ENCODE measurements around the gene PSPN.
A peak's percentile ranks its signal among the peaks of the same experiment; 100 is the strongest.
"Not testable (repeated sequence)": the region's sequence is repeated elsewhere in the genome, so short reads cannot be mapped to it uniquely, and the experiment has no call there.

PSPN gene

GRCh38 chr19:6373096-6373812 is 2.5 kb downstream of the PSPN start:
- peak; percentile 99 for DNase-seq
- H3K9me3 ChIP-seq: no peaks in the 10 kb centered on the region
- no peaks in the 10 kb centered on the region for H3K27me3 ChIP-seq
- H3K36me3 ChIP-seq: peaks cover 9 to 32% (median 12%) of the 10 kb centered on the region in 3 donors
- H3K4me1 ChIP-seq: peaks cover 0 to 28% (median 22%) of the 10 kb centered on the region in 4 donors
- intact Hi-C loops (cut with DNase I; ENCODE audit: low total_unique reads): loop anchor here (2.0 to 10.0 kb wide), 2 partner anchors 52 to 362 kb away; partner anchors contain the start of genes GPR108, KHSRP and TRIP10
- TF ChIP-seq CTCF (IDR thresholded peaks at IDR 0.05): no peak
- peak overlapping the region; percentile 76 to 88 for H3K4me3 ChIP-seq
- H3K27ac ChIP-seq: peak overlapping the region; percentile 95 to 99

GRCh38 chr19:6372594-6373095 is 3.1 kb downstream of the PSPN start, which contains the start of gene ALKBH7:
Gene ALKBH7, plus strand, starts transcription at chr19:6372794. Its CDS starts 27 bp downstream, at chr19:6372821.
- peak; percentile 100 for DNase-seq
- intact Hi-C loops (cut with DNase I; ENCODE audit: low total_unique reads): loop anchor here (2.0 to 10.0 kb wide), 2 partner anchors 52 to 362 kb away; partner anchors contain the start of genes GPR108, KHSRP and TRIP10
- peaks cover 15 to 38% (median 18%) of the 10 kb centered on the region in 3 donors for H3K36me3 ChIP-seq
- TF ChIP-seq CTCF (IDR thresholded peaks at IDR 0.05): no peak
- H3K27ac ChIP-seq: peak within 1 kb of the TSS; percentile 95 to 99
- H3K27me3 ChIP-seq: no peaks in the 10 kb centered on the region
- no peaks in the 10 kb centered on the region for H3K9me3 ChIP-seq
- H3K4me1 ChIP-seq: peaks cover 0 to 23% (median 16%) of the 10 kb centered on the region in 4 donors
- H3K4me3 ChIP-seq: peak within 1 kb of the TSS; percentile 76 to 88

- H3K27me3 ChIP-seq: no peaks in the 10 kb centered on the region
- DNase-seq: no peak
- peaks cover 0 to 13% (median 9%) of the 10 kb centered on the region in 4 donors for H3K4me1 ChIP-seq
- intact Hi-C loops (cut with DNase I; ENCODE audit: low total_unique reads): no loop called here
- no peak overlapping the region for H3K4me3 ChIP-seq
- no peak overlapping the region for H3K27ac ChIP-seq
- H3K9me3 ChIP-seq: no peaks in the 10 kb centered on the region
- H3K36me3 ChIP-seq: peaks cover 48 to 60% (median 54%) of the 10 kb centered on the region in 3 donors
- no peak for TF ChIP-seq CTCF (IDR thresholded peaks at IDR 0.05)
Observed at GRCh38 chr19:6364353-6364752, 11.4 kb downstream of the PSPN start.

- H3K36me3 ChIP-seq: peaks cover 34 to 40% (median 34%) of the 10 kb centered on the region in 3 donors
Observed at GRCh38 chr19:6362351-6362801, 13.4 kb downstream of the PSPN start.

GRCh38 chr19:6362027-6362350 is 13.7 kb downstream of the PSPN start:
- Histone ChIP-seq H3K4me3 (peak overlapping the region; percentile 76 to 98), H3K4me1 (peaks cover 0 to 13% (median 9%) of the 10 kb centered on the region in 4 donors), H3K27me3 (no peaks in the 10 kb centered on the region), H3K27ac (peak overlapping the region; percentile 83 to 97), H3K36me3 (peaks cover 30 to 36% (median 31%) of the 10 kb centered on the region in 3 donors), H3K9me3 (no peaks in the 10 kb centered on the region)
- no peak for DNase-seq
- intact Hi-C loops (cut with DNase I; ENCODE audit: low total_unique reads): no loop called here
- no peak for TF ChIP-seq CTCF (IDR thresholded peaks at IDR 0.05)

More at GRCh38 chr19:6362351-6362801, 13.4 kb downstream of the PSPN start:
- intact Hi-C loops (cut with DNase I; ENCODE audit: low total_unique reads): no loop called here
- peaks cover 0 to 13% (median 9%) of the 10 kb centered on the region in 4 donors for H3K4me1 ChIP-seq
- peak overlapping the region; percentile 83 to 97 for H3K27ac ChIP-seq
- TF ChIP-seq CTCF (IDR thresholded peaks at IDR 0.05): no peak
- DNase-seq: no peak
- H3K9me3 ChIP-seq: no peaks in the 10 kb centered on the region
- no peaks in the 10 kb centered on the region for H3K27me3 ChIP-seq
- H3K4me3 ChIP-seq: peak overlapping the region; percentile 76 to 98

- H3K9me3 ChIP-seq; H3K27me3 ChIP-seq; DNase-seq; intact Hi-C loops (cut with DNase I; ENCODE audit: low total_unique reads): not testable (repeated sequence)
- Histone ChIP-seq H3K27ac (peak overlapping the region; percentile 83 to 97), H3K4me3 (peak overlapping the region; percentile 76 to 98), H3K4me1 (peaks cover 0 to 13% (median 9%) of the 10 kb centered on the region in 4 donors), H3K36me3 (peaks cover 18 to 25% (median 19%) of the 10 kb centered on the region in 3 donors)
Observed at GRCh38 chr19:6360857-6361216, 14.9 kb downstream of the PSPN start.

- Histone ChIP-seq H3K4me1 (peaks cover 0 to 13% (median 9%) of the 10 kb centered on the region in 4 donors), H3K36me3 (peaks cover 14 to 21% (median 15%) of the 10 kb centered on the region in 3 donors)
- intact Hi-C loops (cut with DNase I; ENCODE audit: low total_unique reads); H3K27me3 ChIP-seq; H3K9me3 ChIP-seq; DNase-seq; H3K27ac ChIP-seq; H3K4me3 ChIP-seq: not testable (repeated sequence)
Observed at GRCh38 chr19:6360445-6360844, 15.3 kb downstream of the PSPN start.

All from tibial artery (tissue), 4 donors.